Smooth muscle cell of the brain vasculature (primary cell): Measurements from ENCODE around the gene CDC42BPA.
"Not testable (repeated sequence)": the region's sequence is repeated elsewhere in the genome, so short reads cannot be mapped to it uniquely, and the experiment has no call there.

ENCODE experiments used
- DNase-seq: peaks from one replicate; pipeline ENCODE4 v3.0.0-alpha.2; 2012; ENCODE audit warnings: low read depth, low spot score

The CDC42BPA gene

DNA sequence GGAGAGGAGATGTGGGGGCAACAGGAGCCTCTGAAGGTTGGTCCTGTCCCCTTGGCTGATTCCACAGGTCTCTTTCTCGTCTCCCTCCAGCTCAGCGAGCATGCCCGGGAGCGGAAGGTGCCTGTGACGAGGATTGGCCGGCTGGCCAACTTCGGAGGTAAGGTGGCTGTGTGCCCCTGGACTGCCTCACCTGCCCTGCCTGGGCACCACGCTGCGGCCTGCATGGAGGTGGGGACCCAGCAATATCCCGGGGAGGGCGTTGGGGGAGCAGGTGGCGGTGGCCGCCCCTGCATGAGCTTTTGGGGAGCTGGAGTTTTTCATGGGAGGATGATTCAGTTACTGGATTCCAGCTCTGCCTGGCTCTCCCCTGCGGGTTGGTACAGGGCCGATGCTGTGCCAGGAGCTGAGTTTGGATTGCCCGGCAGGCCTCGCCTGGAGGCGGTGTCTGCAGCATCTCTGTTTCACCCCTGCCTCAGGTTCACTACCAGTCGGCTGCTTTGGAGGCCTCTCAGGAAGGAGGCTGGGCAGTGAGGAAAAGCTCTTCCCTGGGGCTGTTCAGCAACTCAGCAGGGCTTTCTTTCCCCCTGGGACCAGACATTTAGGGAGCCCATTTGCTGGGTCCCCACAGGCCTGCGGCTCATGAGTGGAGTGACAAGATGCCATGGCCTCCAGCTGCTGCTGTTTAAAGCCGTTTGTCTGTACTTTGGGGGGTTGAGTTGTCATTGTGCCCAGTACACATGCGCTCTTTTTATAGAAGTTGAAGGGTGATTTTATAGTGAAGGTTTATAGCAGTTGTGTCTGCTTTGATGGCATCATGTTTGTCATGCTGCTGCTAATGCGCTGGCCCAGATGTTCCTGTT, 352.5 kb downstream of the CDC42BPA start:
- no peak for DNase-seq

DNA sequence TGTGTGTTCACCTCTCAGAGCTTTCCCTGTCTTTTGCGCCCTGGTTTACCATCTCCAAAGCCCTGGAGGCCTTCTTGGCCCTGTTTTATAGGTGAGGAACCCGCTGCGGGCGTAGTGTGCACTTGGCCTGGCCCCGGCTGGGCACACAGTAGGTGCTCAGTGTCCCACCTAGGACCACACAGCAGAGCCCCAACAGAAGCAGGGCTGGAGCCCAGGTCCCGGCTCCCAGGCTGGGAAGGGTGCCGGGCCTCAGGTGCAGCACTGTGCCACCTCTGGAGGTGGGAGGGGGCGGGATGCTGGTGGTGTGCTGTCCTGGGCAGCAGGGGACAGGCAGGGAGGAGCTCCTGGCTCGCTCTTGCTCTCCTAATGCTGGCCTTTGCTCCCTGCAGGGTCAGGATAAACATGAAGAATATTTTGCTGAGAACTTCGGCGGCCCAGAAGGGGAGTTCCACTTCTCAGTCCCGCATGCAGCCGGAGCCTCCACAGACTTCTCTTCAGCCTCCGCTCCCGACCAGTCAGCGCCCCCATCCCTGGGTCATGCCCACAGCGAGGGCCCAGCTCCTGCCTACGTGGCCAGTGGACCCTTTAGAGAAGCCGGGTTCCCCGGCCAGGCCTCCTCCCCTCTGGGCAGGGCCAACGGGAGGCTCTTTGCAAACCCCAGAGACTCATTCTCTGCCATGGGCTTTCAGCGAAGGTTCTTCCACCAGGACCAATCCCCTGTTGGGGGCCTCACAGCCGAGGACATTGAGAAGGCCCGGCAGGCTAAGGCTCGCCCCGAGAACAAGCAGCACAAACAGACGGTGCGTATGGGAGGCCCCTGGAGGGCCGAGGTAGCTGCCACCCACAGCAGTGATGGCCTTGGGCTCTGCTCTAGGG, 353.4 kb downstream of the CDC42BPA start:
- DNase-seq: no peak

DNA sequence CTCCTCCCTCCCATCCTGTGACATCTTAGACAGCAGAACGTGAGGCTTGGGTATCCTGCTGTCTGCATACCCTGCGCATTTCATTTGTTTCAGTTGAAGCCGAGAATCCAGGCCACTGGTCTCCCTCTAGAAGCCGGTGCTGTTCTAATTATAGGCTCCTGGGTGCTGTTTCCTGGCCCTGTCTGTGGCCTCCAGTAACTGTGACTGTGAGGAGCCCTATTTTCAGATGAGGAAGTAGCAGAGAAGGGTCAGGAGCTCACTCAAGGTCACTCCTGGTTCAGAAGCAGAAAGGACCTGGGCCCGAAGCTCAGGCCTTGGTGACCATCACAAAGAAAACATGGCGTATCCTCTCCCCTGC, 354.2 kb downstream of the CDC42BPA start:
- DNase-seq: no peak

DNA sequence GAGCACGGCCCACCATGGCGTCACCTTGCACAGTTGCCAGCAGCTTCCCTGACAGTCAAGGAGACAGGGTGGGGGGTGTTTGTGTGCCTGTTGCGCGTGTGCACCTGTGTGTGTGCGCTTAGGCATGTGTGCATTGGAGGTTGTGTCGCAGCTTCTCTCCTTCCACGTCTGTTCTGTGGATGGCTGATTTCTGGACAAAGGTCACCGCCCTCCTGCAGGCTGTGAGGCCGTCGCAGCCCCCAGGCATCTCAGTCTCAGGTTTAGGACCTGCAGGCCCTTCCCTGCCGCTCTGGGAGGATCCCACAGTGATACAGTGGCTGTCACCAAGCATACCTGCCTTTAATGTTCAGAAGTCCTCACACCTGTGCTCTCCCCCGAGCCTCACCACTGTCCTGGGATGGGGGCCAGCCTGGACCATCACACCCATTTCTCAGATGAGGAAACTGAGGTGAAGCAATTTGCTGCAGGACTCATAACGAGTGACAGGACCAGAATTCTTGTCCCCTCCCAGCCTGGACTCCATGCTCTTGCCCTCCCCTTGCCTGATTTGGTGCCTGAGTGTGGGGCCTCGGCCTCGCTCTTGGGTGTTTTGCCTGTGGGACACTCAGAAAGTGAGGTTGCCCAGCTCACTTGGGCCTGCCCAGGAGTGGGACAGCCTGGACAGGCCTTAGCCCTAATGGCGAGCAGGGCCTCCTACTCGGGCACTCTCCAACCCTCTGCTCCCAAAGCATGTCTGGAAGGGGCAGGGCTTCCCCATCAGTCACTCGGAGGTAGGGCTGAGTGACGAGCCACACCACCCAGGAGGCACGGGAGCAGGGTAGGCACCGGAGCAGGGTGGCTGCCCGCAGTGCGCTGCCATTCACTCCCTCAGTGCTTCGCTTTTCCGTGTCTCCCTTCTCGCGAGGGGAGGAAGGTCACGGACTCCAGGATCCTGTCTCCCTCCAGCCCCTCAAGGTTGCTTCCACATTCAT, 355.6 kb downstream of the CDC42BPA start:
- DNase-seq: no peak

DNA sequence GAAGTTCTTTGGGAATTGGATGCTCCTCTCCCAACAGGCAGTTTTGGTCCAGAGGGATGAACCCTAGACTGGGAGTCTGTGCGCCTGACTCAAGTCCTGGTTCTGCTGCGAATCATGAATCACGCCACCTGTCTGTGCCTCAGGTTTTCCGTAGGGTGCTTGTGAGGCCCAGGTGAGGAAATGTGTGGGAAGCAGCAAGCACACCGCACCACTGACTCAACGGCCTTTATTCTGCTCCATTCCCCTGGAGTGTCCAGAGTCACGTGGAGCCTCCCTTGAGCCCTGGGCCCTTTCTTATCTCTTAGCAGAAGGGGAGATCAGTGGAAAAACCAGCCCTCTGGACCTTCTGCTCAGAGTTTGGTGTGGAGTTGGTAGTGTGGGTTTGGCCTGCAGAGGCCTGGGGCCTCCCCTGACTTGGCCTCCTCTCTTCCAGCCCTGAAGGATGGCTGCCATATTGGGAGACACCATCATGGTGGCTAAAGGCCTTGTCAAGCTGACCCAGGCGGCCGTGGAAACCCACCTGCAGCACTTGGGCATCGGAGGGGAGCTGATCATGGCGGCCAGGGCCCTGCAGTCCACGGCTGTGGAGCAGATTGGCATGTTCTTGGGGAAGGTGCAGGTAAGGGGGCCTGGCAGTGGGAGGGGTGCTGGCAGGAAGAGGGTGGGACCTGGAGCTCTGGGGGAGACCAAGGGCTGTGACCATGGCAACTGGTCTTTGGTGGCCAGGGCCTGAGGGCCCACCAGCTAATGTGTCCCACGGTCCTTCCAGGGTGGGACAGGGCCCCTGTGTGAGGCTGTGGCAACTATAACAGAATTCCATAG, 357.1 kb downstream of the CDC42BPA start:
- DNase-seq: no peak

DNA sequence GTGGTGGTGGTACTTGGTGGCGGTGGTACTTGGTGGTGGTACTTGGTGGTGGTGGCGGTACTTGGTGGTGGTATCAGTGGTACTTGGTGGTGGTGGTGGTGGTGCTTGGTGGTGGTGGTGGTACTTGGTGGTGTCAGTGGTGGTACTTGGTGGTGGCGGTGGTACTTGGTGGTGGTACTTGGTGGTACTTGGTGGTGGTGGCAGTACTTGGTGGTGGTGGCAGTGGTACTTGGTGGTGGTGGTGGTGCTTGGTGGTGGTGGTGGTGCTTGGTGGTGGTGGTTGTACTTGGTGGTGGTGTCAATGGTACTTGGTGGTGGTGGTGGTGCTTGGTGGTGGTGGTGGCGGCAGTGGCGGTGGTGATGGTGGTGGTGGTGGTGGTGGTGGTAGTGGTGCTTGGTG, 358.0 kb downstream of the CDC42BPA start:
- DNase-seq: no peak

GRCh38 chr1:226958300-226958699, 360.0 kb downstream of the CDC42BPA start:
- DNase-seq: no peak

- no peak for DNase-seq
Observed at GRCh38 chr1:226957714-226958113, 360.6 kb downstream of the CDC42BPA start.

- no peak for DNase-seq
Observed at GRCh38 chr1:226956942-226957713, 361.2 kb downstream of the CDC42BPA start.

- DNase-seq: not testable (repeated sequence)
Observed at GRCh38 chr1:226955857-226956256, 362.4 kb downstream of the CDC42BPA start.

DNA sequence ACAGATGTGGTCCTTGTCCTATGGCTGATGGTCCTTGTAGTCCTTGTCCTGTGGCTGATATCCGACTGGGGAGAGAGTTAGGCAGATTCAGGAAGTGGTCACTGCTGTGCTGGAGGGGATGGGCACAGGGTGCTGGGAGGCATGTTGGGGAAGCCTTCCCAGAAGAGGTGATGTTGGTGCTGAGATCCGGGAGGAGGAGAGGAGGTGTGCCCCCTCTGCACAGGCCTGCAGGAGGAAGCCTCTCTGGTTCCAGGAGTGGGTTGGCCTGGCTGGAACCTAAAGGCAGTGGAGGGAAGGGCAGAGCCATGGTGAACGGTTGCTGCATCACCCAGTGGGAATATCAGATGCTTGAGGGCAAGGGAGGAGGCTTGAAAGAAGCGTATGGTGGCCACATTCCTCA, 363.5 kb downstream of the CDC42BPA start:
- DNase-seq: no peak

GRCh38 chr1:226954337-226954736, 364.0 kb downstream of the CDC42BPA start:
- DNase-seq: no peak

- DNase-seq: no peak
Observed at GRCh38 chr1:226953175-226953800, 365.0 kb downstream of the CDC42BPA start.

GRCh38 chr1:226952118-226952441, 366.2 kb downstream of the CDC42BPA start:
- DNase-seq: no peak

DNA sequence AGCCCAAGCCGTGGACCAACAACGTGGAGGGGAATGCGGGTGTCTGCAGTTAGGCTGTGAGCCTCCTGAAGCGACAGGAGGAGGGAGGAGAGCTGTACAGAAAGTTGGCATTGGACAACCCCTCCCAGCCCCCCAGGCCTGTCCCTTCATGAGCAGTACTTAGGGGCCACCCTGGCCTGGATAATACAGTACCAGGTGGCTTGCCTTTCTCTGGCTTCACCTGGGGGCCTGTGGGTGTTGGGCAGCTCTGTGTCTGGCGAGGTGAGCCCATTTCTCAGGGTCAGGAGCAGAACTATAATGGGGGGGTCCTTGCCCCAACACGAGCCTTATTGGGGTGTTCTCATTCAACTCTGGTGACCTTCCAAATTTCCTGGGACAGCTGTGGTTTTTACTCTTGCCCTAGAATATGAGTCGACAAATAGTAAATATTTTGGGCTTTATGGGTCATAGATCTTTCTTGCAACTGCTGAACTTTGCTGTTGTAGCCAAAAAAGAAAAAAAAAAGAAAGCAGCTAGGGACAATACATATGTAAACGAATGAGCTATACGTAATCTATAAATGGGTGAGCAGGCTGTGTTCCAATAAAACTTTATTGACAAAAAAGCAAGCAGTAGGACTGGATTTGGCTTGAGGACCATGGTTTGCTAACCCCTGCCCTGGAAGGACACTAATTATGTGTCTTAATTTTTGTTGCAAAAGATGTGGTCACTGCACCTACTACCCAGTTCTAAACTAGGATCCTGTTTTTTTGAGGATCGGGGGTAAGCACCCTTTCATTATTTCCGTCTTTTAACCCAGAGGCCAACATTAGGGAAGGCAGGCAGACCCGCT, 366.8 kb downstream of the CDC42BPA start:
- DNase-seq: no peak

DNA sequence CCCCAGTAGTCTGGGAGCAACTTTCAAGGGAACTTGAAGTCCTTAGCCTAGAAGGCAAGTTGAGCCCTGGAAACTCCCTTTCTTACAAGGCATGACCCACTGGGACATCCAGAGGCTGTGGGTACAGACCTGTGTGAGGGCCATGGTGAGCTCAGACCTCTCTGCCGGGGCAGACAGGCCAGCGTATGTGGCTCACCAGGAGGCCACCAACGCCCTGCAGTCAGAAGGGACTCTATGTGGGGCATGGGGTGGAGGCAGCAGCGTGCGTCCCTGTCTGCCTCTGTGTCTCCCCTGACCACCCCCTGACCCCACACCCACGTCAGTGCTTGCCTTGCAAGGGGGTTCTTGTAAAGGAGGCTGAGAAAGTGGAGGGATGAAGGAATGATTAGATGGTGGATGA, 367.4 kb downstream of the CDC42BPA start:
- no peak for DNase-seq

GRCh38 chr1:226950316-226950715, 368.0 kb downstream of the CDC42BPA start:
- DNase-seq: no peak

DNA sequence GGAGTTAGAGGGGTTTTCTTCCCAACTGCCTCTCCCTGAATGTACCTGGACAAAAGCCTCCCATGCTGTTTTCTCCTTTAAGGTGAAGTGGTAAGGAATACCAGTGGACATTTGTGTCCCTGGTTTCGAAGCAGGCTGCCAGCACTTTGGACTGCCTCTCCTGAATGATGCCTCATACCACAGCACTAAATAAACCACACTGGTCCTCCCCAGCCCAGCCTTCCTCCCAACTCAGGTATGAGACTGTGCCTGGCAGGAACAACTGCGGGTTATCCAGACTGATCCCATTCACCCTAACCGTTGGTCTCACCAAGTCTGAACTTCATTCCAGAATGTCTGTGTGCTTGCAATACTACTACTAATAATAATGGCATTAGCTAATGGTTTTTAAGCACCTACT, 368.9 kb downstream of the CDC42BPA start:
- DNase-seq: no peak

GRCh38 chr1:226948996-226949395, 369.3 kb downstream of the CDC42BPA start:
- DNase-seq: no peak
